Inflammatory macrophage (primary cell): ENCODE measurements around the gene DIPK1B.

Source experiments
- DNase-seq, 2 donors: peaks; one replicate each; pipeline ENCODE4 v3.0.0-alpha.2; 2020 to 2022

The DIPK1B gene

DNA sequence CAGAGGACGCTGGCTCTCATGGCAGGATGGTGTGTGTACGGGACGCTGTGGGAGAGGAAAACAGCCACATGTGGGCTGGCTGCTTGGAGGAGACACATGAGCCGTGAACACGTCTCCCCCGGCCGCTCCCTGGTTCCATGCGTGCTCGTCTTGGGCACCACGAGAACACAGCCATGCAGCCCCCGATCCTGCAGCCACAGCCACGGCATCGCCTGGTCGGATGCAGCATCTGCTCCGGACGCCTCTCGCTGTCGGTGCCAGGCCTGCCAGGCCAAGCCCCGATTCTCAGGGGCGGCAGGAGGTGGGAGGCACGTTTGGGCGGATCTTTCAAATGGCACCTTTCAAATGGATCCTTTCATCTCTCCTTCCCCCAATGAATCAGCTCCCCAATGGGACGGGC lies 27.1 kb downstream of the DIPK1B start:
- DNase-seq, result no peak

DNA sequence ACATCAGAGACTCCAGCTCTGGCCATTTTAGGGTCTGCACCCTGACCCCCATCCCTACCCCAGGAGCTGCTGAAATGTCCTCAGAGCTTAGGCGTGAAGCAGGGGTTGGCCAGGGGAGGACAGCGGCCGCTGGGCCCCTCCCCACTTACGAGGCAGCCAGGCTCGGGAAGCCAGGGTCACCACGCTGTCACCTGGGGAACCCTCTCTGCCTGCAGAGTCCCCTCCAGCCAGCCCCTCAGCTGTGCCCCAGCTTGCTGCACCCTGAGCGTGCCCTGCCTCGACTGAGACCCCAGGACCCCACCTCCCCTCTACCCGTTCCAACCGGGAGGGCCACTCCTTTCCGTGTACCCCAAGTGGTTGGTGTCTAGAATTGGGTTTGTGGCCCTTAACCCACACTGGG lies 27.7 kb downstream of the DIPK1B start:
- no peak for DNase-seq

DNA sequence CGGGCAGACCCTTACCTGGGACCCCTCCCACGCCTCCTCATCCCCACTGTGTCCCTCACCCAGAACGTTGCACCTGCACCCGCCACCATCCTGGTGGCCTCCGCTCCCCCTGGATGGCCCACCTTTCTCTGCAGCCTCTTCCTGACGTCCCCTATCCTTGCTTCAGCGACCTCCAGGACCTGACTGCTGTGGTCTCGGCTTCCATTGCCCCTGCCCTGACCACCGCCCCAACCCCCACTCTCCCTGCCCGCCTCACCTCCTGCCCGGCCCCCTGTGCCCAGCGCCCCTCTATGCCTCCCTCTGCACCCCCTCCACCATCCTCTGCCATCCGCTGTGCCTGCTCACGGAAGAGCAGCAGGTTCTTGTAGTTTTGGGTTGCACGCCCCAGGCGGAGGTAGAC lies 28.1 kb downstream of the DIPK1B start:
- no peak for DNase-seq

DNA sequence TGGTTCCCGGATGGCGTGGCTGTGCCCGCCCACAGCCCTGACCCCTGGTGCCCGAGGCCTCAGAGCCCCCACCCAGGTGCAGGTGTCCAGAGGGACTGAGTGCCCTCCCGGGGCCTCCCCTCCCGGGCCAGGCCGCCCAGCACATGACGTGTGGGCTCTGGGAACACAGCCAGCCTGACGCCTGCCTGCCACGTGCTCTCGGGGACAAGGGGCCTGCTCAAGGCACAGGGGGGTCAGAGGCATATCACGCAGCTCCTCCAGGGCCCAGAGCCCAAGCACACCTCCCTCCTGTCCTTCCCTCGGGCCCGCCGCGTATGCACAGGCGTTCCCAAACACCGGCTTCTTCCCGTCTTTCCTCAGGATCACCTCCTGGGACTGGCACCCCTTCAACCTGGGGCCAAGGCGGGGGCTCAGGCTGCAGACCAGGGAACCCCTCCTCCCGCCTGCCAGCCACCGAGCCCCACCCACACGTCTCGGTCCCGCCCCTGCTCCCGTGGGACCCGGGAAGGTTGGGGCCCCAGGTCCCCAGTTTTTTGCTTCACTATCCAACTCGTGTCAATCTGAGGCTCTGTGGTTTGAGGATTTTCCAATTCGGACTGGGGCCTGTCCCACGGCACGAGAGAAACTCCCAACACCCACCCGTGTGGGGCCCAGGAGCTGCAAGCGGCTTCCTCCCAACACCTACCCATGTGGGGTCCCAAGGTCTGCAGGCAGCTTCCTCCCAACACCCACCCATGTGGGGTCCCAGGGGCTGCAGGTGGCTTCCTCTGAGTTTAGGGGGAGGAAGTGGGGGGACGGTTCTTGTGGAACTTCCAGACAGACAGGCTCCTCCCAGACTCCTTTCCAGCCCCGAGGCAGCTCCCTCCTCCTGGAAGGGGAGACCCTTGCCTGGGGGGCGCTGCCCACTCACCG lies 28.9 kb downstream of the DIPK1B start:
- no peak for DNase-seq

DNA sequence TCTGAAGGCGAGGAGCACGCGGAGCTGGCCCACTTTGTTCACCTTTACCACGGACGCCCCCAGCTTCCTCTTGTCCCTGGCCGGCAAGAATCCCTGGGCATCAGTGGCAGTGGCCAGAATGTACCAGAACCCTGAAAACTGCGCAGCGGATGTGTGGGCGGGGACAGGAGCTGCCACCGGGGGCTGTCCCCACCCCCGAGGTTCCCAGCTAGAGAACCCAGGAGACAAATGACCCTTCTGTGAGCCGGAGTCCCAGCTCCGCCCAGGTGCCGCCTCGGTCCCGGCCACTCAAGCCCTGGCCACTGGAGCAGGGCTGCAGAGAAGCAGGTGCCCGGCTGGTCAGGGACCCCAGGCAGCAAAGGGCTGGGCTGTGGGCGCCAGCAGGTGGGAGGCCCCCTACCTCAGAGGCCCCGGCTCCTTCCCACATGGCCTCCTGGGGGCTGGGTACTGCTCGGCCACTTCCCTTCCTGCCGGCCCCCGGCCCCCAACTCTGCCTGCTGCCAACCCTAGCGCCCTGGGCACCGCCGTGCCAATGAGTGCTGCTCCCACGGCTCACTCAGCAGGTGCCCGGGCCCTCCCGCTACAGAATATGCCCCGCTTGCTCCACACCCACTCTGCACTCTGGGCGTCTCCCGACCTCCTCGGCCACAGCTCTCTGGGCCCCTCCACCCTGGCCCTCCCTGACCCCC lies 29.7 kb downstream of the DIPK1B start:
- peak in 1 of 2 donors; percentile 27 for DNase-seq

DNA sequence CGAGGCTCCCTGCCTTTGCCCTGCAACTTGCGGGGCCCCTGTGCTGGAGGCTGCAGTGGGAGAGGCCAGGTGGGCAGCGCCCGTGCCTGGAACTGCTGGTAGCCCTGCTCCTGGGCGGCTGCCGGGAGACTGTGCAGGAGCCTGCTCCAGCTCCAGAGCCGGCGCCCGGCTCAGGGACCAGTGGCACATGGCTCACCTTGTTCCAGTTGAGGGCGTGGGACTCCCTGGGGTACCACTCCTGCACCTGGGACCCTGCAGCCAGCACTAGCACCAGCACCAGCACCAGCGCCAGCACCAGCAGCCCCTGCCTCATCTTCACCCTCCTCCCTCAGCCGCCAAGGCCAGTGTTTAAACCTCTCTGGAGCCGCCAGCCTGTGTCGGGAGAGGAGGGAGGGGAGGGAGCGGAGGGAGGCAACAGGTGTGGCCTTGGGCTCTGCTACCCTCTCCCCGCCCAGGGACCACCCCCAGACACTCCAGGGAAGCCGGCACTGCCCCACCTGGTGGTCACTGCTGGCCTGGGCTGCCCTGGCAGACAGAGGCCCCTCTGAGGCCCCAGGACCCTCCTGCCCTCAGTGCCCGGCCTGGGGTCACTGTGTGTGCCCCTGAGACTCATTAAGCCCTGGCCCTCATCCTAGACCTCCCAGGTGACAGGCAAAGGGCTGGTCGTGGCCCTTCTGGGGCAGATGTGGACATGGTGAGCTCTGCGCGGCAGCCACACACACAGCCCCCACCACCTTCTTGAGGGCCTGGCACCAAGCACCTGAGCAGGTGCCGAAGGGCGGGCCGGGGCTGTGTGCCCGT lies 30.4 kb downstream of the DIPK1B start, which contains the start of gene LCN10:
Gene LCN10 (minus strand): TSS at position 350 of the 801 bp plus-strand sequence. CDS start 37 bp downstream, at position 313.
- no peak for DNase-seq

DNA sequence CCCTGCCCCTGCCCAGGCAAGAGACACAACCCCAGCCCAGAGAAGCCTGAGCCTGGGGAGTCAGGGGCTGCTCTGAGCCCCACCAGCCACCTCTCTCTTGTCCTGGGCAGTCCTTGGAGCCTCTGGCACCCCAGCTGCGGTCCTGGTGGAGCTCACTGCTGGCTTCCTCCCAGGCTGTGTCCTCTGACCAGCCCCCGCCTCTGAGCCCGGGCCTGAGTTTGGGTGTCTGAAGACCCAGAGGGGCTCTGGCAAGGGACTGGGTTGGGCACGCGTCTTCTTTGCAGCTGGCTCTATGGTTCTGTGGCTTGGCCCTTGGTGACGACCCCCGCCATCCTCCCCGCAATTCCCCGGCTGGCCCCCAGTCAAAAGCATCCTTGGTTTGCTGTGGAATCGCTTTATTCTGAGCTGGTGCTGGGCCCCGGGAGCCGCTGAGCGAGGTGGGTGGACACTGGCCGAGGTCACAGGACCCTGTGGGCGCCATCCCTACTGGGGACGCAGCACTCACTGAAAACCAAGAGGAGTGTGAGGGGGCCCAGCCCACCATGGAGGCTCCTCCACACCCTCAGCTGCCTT lies 31.4 kb downstream of the DIPK1B start:
- no peak for DNase-seq

DNA sequence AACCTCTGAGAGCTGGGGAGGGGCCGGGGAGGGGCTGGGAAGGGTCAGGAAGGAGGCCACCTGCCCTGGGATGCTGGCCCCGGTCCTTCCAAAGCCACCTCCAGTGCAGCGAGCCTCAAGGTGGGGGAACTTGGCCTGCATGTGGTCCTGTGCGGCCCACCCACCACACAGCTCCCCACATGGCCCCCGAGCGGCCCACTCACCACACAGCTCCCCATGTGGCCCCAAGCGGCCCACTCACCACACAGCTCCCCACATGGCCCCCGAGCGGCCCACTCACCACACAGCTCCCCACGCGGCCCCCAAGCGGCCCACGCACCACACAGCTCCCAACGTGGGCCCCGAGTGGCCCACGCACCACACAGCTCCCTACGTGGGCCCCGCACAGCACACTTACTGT lies 32.4 kb downstream of the DIPK1B start:
- DNase-seq, result no peak

DNA sequence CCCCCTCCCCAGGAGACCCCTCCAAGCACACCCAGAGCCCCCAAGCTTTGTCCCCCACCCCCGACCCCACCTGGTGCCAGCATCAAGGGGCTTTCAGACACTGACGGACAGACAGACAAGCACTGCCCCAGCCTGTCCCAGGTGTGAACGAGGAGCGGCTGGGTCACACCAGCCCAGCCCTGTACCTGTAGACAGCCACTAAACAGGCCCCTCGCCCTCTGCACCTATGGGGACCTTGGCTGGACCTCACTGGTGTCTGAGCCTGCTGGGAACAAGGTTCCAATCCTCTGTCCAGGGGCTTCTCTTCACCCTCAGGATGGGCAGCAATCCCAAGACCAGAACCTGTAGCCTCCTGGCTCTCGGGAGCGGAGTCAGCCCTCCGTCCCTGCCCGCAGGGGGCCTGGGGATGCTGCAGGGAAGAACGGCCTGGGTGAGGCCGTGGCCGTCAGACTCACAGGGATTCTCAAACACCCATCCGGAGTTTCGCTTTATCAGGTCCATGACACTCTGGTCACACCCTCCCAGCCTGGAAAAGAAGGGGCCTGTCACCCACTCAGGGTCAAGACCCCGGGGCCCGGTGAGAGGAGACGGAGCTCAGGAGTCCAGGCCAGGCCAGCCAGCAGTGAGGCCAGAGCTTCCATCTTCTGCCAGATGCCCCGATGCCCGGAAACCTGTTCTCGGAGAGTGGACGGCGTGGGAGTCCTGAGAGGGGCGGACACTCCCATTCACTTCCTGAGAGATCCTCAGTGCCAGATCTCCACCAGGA lies 33.2 kb downstream of the DIPK1B start:
- no peak for DNase-seq

DNA sequence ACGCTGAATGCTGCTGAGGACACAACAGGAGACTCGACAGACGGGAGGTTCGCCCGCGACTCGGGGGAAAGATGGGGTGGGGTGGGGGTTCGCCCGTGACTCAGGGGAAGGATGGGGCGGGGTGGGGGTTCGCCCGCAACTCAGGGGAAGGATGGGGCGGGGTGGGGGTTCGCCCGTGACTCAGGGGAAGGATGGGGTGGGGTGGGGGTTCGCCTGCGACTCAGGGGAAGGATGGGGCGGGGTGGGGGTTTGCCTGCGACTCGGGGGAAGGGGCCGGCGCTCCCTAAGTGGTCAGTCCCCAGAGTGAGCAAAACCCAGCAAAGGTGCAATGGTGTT lies 33.8 kb downstream of the DIPK1B start:
- no peak for DNase-seq

DNA sequence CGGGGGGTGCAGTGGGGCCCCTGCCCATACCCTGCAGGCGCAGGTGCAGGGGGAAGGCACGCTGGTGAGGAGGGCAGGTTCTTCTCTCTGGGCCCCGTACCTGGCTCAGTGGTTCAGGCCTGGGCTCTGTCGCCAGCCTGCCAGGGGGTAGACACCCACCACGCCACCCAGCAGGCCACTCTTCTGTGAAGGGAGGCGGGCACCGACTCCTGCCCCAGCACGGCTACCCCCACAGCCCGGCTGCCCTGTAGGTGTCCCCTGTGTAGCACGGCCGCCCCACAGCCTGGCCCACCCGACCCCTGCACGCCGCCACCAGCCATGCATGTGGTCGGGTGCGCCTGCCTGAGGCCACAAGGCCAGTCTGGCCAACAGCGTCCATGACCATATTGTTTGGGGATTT lies 34.2 kb downstream of the DIPK1B start:
- DNase-seq, result no peak

DNA sequence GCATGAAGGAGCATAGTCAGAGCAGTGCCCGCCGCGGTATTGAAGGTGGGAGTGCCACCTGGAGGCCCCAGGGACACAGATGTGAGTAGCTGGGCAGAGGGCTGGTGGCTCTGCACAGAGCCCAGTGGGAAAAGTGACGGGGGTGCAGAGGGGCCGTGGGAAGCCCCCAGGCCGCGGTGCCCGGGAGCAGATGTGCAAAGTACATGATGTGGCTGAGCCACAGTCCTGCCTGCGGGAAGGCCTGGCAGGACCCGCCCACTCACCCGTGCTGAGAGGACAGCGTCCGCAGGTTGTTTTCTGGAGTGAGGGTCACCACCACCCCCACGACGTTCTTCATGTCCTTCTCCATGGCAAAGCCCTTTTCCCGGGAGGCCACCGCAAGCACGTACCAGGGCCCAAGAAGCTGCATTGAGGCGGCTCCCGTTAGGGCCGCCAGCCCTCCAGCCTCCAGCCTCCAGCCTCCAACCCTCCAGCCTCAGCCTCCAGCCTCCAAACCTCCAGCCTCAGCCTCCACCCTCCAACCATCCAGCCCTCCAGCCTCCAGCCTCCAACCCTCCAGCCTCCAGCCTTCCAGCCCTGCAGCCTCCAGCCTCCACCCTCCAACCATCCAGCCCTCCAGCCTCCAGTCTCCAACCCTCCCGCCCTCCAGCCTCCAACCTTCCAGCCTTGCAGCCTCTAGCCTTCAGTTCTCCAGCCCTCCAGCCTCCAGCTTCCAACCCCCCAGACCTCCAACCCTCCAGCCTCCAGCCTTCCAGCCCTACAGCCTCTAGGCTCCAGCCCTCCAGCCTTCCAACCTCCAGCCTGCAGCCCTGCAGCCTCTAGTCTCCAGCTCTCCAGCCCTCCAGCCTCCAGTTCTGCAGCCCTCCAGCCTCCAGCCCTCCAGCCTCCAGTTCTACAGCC lies 35.0 kb downstream of the DIPK1B start:
- DNase-seq, result no peak

DNA sequence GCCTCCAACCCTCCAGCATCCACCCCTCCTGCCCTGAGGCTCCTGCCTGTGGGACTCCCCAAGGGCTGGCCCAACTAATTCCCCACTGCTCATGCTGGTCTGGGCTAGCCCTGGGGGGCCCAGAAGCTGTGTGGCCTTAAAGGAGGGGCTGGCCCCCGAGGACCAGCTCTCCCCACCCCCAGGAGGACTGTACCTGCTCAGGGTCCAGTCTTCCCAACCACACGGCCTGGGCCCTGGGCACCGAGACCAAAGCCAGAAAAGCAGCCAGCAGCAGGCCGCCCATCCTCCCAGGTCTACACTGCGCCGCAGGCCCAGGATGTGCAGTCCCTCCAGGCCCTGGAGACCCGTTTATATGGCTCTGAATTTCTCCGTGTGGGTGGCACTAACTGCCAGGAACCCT lies 35.8 kb downstream of the DIPK1B start, which contains the start of gene LCN6:
Gene LCN6 (minus strand): TSS at position 325 of the 400 bp plus-strand sequence. CDS start 42 bp downstream, at position 283.
- no peak for DNase-seq

DNA sequence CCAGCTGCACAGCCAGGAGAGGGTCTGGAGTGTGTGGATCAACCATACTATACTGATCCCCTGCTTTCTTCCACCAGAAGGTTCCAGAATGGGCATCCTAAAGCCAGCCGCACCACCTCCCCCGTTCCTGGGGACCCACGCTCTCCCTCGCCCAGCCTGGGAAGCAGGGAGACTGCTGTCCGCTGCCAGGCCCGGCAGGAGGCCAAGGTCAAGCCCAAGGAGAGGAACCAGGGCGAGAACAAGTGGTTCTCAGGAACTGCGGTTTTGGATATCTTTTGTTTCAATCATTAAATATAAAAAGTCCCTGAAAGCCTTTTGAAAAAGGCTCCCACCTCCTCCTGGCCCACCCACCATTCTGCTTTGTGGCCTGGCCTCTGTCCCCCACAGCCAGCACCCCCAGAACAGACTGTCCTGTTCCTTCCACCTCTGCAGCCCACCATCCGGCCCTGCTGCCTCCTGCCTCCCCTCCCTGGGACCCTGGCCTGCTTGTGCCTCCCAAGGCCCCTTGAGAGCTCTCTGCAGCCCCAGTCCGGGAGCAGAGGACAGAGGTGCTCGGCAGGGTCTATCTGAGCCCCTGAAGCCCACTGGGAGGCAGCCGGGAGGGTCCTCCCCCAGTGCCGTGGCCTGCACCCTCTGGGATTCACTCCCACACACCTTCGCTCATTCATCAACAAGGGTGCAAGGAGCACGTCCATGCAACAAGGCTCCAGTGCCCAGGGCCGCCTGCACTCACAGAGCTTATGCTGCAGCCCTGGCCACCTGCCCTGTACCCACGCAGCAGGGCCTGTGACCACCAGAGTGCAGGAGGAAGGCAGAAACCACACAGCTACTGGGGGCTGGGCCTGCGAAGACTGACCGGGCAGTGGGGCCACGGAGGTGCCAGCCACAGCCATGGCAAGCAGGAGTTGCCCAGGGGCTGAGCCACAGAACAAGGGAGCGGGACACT lies 36.6 kb downstream of the DIPK1B start:
- DNase-seq, result no peak

DNA sequence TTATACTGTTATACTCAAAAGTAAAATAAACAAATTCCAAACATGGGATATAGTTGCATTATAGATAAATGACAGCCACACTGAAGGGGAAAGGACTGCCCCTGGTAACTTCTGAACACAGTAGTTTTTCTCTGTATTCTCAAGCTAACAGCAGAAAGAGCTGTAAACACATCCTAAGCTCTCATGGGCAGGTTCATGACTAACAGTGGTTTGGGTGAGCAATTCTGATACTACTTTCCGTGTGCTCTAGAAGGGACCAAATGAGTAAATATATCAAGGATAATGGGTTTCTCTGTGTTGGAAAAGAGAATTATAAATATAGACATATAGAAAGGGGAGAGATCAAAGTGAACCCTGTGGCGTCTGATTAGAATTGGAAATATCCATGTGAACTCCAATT lies 38.2 kb downstream of the DIPK1B start:
- DNase-seq, result no peak

DNA sequence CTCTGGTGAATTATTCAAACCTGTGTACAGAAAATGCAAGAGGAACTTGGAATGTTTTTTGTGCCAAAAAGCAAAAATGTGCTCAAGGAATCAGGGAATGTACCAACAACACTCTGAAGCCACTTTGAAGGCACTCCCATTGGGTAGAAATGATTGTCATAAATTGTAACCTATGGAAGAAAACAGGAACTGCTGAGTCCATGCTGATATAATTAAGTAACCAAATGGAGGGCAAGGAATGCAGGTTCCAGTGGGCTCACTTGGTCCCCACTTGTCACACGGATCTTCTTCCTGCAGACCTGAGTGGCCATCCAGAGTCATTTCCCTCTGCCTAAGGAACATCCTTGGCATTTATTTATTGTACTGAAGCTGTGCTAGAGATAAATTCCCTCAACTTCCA lies 38.9 kb downstream of the DIPK1B start:
- no peak for DNase-seq

DNA sequence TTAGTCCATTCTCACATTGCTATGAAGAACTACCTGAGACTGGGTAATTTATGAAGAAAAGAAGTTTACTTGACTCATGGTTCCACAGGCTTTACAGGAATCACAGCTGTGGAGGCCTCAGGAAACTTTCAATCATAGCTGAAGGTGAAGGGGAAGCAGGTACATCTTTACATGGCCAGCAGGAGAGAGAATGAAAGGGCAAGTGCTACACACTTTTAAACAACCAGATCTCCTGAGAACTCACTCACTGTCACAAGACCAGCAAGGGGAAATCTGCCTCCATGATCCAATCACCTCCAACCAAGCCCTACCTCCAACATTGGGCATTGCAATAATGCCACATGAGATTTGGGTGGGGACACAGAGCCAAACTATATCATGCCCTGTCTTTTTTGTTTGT lies 39.4 kb downstream of the DIPK1B start:
- DNase-seq, result no peak

DNA sequence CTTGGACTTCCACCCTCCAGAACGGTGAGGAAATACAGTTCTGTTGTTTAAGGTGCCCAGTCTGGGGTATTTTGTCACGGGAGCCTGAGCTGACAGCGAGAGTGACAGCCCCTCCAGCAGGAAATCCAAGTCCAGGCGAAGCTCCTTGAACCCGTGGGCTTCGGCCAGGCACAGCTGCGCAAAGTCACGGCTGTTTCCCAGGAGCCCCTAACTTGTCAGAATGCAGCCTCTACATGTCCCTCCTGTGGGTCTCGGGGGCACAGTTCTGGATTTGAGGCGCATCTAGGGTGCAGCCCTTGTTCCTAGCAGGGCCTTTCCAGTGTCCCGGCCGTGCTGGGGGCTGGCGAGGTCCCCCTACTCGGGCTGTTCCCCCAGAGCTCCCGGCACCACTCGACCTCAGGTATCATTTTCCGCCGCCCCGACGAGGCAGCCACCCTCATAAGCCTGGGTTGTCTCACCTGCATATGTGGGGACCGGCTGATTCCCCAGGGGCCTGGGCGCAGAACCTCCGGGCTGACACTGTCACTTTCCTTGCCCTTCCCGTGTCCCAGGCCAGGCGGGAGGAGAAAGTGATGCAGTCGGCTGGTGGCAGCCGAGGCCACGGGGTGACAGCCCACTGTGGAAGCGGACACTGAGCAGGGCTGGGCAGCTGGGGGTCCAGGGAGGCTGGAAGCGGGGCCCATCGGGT lies 41.1 kb downstream of the DIPK1B start:
- no peak for DNase-seq

DNA sequence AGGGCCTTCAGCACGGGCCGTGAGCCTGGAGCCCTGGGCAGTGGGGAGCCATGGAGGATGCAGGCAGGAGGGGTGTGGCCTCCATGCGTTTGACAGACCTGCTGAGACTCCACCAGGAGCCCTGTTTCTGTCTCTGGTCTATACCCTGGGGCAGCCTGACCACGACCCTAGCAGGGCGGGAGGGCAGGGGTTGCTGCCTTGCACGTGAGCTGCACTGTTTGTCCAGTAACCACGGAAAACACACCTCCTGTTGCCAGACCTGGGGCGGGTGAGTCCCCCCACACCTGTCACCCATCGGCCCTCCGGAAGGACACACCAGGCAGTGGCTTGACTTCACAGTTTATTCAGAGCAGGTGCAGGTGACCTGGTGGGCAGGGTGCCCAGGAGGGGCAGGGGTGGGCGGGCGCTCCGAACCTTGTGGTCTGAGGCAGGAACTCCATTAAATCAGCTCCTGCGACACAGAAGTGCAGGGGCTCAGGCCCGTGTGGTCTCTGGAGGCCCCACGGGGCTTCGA lies 41.7 kb downstream of the DIPK1B start:
- no peak for DNase-seq
